HCT116 (cell line): ENCODE measurements around the gene PSMB7.

Source experiments
- CEBPB ChIP-seq: IDR thresholded peaks from 2 replicates; pipeline ENCODE4 v1.6.1; 2012; ENCODE audit warnings: low read depth
- ELF1 ChIP-seq: IDR thresholded peaks from 2 replicates; pipeline ENCODE4 v1.6.1; 2012; ENCODE audit warnings: low read depth, borderline replicate concordance
- EZH2 ChIP-seq: fragments of 200-600 bp; sonication (generic); IDR thresholded peaks from 2 replicates; pipeline ENCODE4 v1.6.1; 2017; ENCODE audit warnings: antibody characterized with exemption, mixed run types
- EZH2phosphoT487 ChIP-seq: fragments of 200-600 bp; IDR thresholded peaks from 2 replicates; pipeline ENCODE4 v1.6.1; 2018; ENCODE audit warnings: antibody characterized with exemption, borderline replicate concordance
- POLR2A ChIP-seq: IDR thresholded peaks from 2 replicates; pipeline ENCODE4 v1.7.0; 2011; ENCODE audit warnings: borderline replicate concordance; ENCODE audit not compliant: insufficient read depth, insufficient read length; ENCODE audit errors: extremely low read depth
- POLR2AphosphoS5 ChIP-seq: IDR thresholded peaks from 2 replicates; pipeline ENCODE4 v1.6.1; 2011; ENCODE audit warnings: mild to moderate bottlenecking, low read depth, low read length, moderate library complexity
- REST ChIP-seq: IDR thresholded peaks from 2 replicates; pipeline ENCODE4 v1.6.1; 2012; ENCODE audit warnings: low read depth
- SP1 ChIP-seq: IDR thresholded peaks from 2 replicates; pipeline ENCODE4 v1.6.1; 2012; ENCODE audit warnings: low read depth
- SRF ChIP-seq: IDR thresholded peaks from 2 replicates; pipeline ENCODE4 v1.6.1; 2012; ENCODE audit warnings: low read depth
- ZNF274 ChIP-seq: fragments of 200-500 bp; sonication (Bioruptor generic); IDR thresholded peaks from 2 replicates; pipeline ENCODE4 v1.6.1; 2014; ENCODE audit warnings: mild to moderate bottlenecking, low read depth, low read length, inconsistent platforms
- TF ChIP-seq, protein P1 (sequence below): IDR thresholded peaks from 2 replicates; pipeline ENCODE4 v1.6.1; 2011; ENCODE audit warnings: mild to moderate bottlenecking, low read length, moderate library complexity; ENCODE audit not compliant: insufficient replicate concordance; ENCODE audit errors: extremely low read depth
- TF ChIP-seq, protein P2 (sequence below), 3 experiments: fragments of 200-600 bp in 1 of 3; sonication (generic) in 1 of 3; IDR thresholded peaks in 2 of 3; conservative IDR thresholded peaks in 1 of 3; 2 replicates each; pipeline ENCODE4 v1.5.1; 2012 to 2017; ENCODE audit warnings: low read depth in 2 of 3, low read length in 2 of 3, antibody characterized with exemption in 1 of 3, borderline replicate concordance in 1 of 3, control low read depth in 1 of 3, mild to moderate bottlenecking in 1 of 3, mixed read lengths in 1 of 3, mixed run types in 1 of 3, moderate library complexity in 1 of 3; ENCODE audit not compliant: insufficient read depth in 1 of 3

DNA sequence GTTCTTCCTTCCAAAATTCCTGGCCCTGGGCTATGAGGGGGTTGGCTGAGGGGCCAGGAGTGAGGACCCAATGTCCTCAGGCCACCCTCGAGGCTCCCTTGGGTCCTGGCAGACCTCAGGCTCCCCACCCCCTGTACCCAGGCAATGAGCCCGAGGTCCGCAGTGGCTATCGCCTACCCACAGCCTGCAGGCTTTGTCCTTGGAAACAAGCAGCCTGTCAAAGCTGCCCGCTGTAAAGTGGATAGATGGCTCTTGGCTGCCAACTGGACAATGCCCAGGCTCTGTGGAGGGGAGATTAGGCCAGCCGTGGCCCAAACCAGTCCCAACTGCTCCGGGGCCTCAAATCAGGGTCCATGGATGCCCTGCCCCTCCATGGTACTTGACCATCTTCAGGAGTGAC, 32.8 kb upstream of the PSMB7 start:
- TF ChIP-seq, protein P1, sequence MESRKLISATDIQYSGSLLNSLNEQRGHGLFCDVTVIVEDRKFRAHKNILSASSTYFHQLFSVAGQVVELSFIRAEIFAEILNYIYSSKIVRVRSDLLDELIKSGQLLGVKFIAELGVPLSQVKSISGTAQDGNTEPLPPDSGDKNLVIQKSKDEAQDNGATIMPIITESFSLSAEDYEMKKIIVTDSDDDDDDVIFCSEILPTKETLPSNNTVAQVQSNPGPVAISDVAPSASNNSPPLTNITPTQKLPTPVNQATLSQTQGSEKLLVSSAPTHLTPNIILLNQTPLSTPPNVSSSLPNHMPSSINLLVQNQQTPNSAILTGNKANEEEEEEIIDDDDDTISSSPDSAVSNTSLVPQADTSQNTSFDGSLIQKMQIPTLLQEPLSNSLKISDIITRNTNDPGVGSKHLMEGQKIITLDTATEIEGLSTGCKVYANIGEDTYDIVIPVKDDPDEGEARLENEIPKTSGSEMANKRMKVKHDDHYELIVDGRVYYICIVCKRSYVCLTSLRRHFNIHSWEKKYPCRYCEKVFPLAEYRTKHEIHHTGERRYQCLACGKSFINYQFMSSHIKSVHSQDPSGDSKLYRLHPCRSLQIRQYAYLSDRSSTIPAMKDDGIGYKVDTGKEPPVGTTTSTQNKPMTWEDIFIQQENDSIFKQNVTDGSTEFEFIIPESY = no peak
- TF ChIP-seq POLR2AphosphoS5 (no peak), CEBPB (no peak), ZNF274 (no peak), ELF1 (no peak), SRF (no peak), EZH2phosphoT487 (no peak), POLR2A (no peak), REST (no peak), EZH2 (no peak), SP1 (no peak)
- TF ChIP-seq, protein P2, sequence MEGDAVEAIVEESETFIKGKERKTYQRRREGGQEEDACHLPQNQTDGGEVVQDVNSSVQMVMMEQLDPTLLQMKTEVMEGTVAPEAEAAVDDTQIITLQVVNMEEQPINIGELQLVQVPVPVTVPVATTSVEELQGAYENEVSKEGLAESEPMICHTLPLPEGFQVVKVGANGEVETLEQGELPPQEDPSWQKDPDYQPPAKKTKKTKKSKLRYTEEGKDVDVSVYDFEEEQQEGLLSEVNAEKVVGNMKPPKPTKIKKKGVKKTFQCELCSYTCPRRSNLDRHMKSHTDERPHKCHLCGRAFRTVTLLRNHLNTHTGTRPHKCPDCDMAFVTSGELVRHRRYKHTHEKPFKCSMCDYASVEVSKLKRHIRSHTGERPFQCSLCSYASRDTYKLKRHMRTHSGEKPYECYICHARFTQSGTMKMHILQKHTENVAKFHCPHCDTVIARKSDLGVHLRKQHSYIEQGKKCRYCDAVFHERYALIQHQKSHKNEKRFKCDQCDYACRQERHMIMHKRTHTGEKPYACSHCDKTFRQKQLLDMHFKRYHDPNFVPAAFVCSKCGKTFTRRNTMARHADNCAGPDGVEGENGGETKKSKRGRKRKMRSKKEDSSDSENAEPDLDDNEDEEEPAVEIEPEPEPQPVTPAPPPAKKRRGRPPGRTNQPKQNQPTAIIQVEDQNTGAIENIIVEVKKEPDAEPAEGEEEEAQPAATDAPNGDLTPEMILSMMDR (IDR thresholded peaks at IDR 0.05 in 2 of 3, conservative IDR thresholded peaks at IDR 0.05 in 1 of 3; ENCODE audit: borderline replicate concordance in 1 of 3, insufficient read depth in 1 of 3, low read depth in 2 of 3, low read length in 2 of 3) = no peak
